AG09319 (cell line): Measurements from ENCODE around the gene IER2.
"Not testable (repeated sequence)": the region's sequence is repeated elsewhere in the genome, so short reads cannot be mapped to it uniquely, and the experiment has no call there.

ENCODE experiments used
- DNase-seq: peaks from one replicate; pipeline ENCODE4 v3.0.0-alpha.2; 2010; ENCODE audit warnings: low read depth; ENCODE audit errors: extremely low read depth
- TF ChIP-seq, protein P1 (sequence below): IDR thresholded peaks from 2 replicates; pipeline ENCODE4 v1.5.1; 2011; ENCODE audit warnings: low read depth, mild to moderate bottlenecking, inconsistent platforms, low read length, moderate library complexity

The IER2 gene

DNA sequence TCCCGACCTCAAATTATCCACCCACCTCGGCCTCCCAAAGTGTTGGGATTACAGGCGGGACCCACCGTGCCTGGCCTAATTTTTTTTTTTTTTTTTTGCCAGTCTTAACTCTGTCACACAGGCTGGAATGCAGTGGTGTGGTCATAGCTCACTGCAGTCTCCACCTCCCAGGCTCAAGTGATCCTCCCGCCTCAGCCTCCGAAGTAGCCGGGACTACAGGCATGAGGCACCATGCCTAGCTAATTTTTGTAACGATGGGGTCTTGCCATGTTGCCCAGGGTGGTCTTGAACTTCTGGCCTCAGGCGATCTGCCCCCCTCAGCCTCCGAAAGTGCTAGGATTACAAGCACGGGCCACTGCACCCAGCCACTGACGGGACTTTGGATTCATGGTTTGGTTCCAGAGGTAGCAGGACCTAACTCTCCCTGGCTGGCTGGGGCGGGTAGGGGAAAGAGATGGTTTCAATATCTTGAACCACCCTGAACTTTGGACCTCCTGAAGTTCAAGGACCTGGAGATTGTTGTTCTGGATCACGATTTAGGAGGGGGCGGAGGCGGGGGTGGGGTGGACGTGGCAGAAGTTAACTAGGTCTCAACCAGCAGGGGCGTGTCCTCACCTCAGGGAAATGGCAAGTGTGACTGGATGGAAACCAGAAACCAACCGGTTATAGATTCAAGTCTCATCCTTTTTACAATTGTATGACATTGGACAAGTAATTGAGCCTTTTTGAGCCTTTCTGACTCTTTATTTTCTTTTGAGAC lies 40.8 kb downstream of the IER2 start:
- DNase-seq: no peak
- TF ChIP-seq, protein P1, sequence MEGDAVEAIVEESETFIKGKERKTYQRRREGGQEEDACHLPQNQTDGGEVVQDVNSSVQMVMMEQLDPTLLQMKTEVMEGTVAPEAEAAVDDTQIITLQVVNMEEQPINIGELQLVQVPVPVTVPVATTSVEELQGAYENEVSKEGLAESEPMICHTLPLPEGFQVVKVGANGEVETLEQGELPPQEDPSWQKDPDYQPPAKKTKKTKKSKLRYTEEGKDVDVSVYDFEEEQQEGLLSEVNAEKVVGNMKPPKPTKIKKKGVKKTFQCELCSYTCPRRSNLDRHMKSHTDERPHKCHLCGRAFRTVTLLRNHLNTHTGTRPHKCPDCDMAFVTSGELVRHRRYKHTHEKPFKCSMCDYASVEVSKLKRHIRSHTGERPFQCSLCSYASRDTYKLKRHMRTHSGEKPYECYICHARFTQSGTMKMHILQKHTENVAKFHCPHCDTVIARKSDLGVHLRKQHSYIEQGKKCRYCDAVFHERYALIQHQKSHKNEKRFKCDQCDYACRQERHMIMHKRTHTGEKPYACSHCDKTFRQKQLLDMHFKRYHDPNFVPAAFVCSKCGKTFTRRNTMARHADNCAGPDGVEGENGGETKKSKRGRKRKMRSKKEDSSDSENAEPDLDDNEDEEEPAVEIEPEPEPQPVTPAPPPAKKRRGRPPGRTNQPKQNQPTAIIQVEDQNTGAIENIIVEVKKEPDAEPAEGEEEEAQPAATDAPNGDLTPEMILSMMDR: no peak

DNA sequence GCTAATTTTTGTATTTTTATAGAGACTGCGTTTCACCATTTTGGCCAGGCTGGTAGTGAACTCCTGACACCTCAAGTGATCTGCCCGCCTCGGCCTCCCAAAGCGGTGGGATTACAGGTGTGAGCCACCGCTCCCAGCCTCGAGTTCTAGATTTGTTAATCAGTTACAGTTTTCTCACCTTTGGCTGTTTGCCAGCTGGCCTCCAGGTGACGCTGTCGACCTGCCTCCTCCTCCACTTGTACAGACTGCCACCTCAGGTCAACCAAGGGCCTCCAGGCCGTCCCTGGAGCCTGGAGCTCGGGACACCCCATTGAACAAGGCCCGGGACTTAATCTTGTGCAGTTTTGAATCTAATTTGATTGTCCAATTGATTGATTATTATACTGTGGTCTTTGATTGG lies 45.5 kb downstream of the IER2 start:
- no peak for DNase-seq

DNA sequence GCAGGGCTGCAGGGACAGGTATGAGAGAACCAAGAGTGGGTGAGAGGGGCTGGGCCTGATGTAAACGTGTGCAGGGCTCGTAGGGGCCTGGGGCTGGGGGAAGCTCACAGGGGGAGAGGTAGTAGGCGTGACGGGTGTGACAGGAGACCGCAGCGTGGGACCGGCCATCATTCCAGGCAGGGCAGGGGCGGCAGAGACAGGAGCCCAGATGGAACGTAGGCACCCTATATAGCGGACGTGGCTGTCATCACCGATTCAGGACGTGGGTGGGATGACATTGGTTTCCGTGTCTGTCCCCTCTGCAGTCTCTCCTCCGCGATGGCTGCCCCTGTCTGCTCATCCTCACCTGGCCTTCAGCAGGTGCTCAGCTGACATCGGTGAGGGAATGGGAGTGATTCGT lies 48.4 kb downstream of the IER2 start:
- TF ChIP-seq, protein P1: no peak
- DNase-seq: no peak

More for the DNA sequence above, 45.5 kb downstream of the IER2 start:
- TF ChIP-seq, protein P1: no peak

DNA sequence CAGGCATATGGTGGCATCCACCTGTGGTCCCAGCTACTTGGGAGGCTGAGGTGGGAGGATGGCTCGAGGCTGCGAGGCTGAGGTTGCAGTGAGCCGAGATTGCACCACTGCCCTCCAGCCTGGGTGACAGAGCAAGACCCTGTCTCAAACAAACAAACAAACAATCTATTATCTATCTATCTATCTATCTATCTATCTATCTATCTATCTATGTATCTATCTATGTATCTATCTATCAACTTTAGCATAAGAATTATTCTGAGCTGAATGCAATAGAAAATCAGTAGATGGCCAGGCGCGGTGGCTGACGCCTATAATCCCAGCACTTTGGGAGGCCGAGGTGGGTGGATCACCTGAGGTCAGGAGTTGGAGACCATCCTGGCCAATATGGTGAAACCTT lies 51.9 kb downstream of the IER2 start:
- DNase-seq: not testable (repeated sequence)
